Loucy (cell line): ENCODE results near the gene ALMS1.
"Not testable (repeated sequence)": the region's sequence is repeated elsewhere in the genome, so short reads cannot be mapped to it uniquely, and the experiment has no call there.

Source experiments
- H2AFZ ChIP-seq: fragments of 200-600 bp; sonication (generic); 2 replicates; pipeline ENCODE4 v1.6.0; 2016; ENCODE audit warnings: antibody characterized with exemption, mild to moderate bottlenecking, low read length, moderate library complexity
- H3F3A ChIP-seq: fragments of 200-600 bp; 2 replicates; pipeline ENCODE4 v1.6.0; 2016; ENCODE audit warnings: antibody characterized with exemption, low read depth, mild to moderate bottlenecking
- H3K27me3 ChIP-seq: fragments of 200-600 bp; sonication (generic); 2 replicates; pipeline ENCODE4 v1.6.1; 2014; ENCODE audit warnings: low read length, mild to moderate bottlenecking; ENCODE audit not compliant: insufficient read depth, poor library complexity, severe bottlenecking
- H3K36me3 ChIP-seq: fragments of 200-600 bp; sonication (generic); 2 replicates; pipeline ENCODE4 v1.6.1; 2016; ENCODE audit warnings: low read length; ENCODE audit not compliant: insufficient read depth
- H3K4me1 ChIP-seq: fragments of 200-600 bp; sonication (generic); 2 replicates; pipeline ENCODE4 v1.5.1; 2014; ENCODE audit warnings: low read length, mild to moderate bottlenecking; ENCODE audit not compliant: insufficient read depth, poor library complexity, severe bottlenecking
- H3K4me2 ChIP-seq: fragments of 200-600 bp; sonication (generic); 2 replicates; pipeline ENCODE4 v1.6.0; 2014; ENCODE audit warnings: antibody characterized with exemption, low read length, low read depth, mild to moderate bottlenecking; ENCODE audit not compliant: poor library complexity, severe bottlenecking
- H3K4me3 ChIP-seq: fragments of 200-600 bp; sonication (generic); 2 replicates; pipeline ENCODE4 v1.5.1; 2014; ENCODE audit warnings: low read length, mild to moderate bottlenecking, mixed read lengths; ENCODE audit not compliant: poor library complexity, severe bottlenecking
- H3K79me2 ChIP-seq: fragments of 200-600 bp; sonication (generic); 2 replicates; pipeline ENCODE4 v1.6.1; 2014; ENCODE audit warnings: low read length; ENCODE audit not compliant: insufficient read depth
- H3K9ac ChIP-seq: fragments of 200-600 bp; sonication (generic); 2 replicates; pipeline ENCODE4 v1.6.0; 2014; ENCODE audit warnings: mild to moderate bottlenecking, low read depth, low read length, moderate library complexity; ENCODE audit not compliant: poor library complexity, severe bottlenecking
- H3K9me2 ChIP-seq: fragments of 200-600 bp; sonication (generic); replicated peaks from 2 replicates; pipeline ENCODE4 v1.6.1; 2016; ENCODE audit warnings: low read depth, low read length, mixed read lengths
- H3K9me3 ChIP-seq: fragments of 200-600 bp; sonication (generic); 2 replicates; pipeline ENCODE4 v1.6.1; 2014; ENCODE audit warnings: mild to moderate bottlenecking, antibody characterized with exemption, low read length, low read depth; ENCODE audit not compliant: insufficient read depth
- H4K20me1 ChIP-seq: fragments of 200-600 bp; sonication (generic); 2 replicates; pipeline ENCODE4 v1.6.0; 2014; ENCODE audit warnings: antibody characterized with exemption, low read length, mild to moderate bottlenecking; ENCODE audit not compliant: insufficient read depth, poor library complexity, severe bottlenecking
- EZH2phosphoT487 ChIP-seq: fragments of 200-600 bp; IDR thresholded peaks from 2 replicates; pipeline ENCODE4 v1.6.1; 2018; ENCODE audit warnings: antibody characterized with exemption, mild to moderate bottlenecking, moderate library complexity, borderline replicate concordance
- TF ChIP-seq, protein P1 (sequence below): fragments of 200-600 bp; sonication (generic); conservative IDR thresholded peaks from 2 replicates; pipeline ENCODE4 v1.5.1; 2014; ENCODE audit warnings: mild to moderate bottlenecking, antibody characterized with exemption, low read length

Gene ALMS1

DNA sequence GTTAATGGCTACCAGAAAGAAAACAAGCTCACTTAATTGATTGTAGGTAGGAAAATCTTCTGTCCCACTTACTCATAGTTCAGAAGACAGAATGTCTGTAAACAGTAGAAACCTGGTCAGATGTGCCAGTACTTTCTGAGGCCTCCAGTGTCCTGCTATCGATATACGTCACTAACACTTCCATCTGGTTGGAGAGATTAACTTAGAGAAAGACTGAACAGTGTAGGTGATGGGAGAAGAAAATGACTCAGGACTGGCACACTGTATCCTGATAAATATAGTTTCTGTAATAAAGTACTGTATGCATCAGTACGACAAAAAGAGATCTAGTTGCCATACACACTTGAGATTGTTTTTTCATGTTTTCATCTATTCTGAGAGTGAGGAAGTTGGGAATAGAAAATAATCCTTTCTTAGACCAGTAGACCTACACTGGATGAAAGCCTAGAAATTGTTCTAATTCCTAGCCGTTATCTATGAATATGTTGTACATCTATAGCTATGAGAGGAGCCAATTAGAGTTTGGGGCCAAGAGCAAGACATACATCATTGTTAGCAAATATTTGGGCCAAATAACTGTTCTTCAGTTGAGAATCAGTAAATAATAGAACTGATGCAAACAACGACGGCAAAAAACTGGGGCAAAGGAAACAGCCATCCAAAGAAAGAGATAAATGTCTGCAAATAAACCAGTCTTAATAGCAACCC lies 150.7 kb downstream of the ALMS1 start:
- Histone ChIP-seq H3K36me3 (peaks cover 49% of the 10 kb centered on the region; the same call in 1 of the 2 replicates), H3K79me2 (no peaks in the 10 kb centered on the region), H3K9me3 (peaks cover 5% of the 10 kb centered on the region; the same call in 1 of the 2 replicates), H3K27me3 (no peaks in the 10 kb centered on the region), H3K9me2 (no peaks in the 10 kb centered on the region), H4K20me1 (no peaks in the 10 kb centered on the region), H3K4me1 (no peaks in the 10 kb centered on the region), H3K9ac (no peak overlapping the region), H3F3A (no peaks in the 10 kb centered on the region), H3K4me3 (no peak overlapping the region), H3K4me2 (no peak overlapping the region), H2AFZ (no peak overlapping the region)
- no peak for TF ChIP-seq EZH2phosphoT487
- TF ChIP-seq, protein P1, sequence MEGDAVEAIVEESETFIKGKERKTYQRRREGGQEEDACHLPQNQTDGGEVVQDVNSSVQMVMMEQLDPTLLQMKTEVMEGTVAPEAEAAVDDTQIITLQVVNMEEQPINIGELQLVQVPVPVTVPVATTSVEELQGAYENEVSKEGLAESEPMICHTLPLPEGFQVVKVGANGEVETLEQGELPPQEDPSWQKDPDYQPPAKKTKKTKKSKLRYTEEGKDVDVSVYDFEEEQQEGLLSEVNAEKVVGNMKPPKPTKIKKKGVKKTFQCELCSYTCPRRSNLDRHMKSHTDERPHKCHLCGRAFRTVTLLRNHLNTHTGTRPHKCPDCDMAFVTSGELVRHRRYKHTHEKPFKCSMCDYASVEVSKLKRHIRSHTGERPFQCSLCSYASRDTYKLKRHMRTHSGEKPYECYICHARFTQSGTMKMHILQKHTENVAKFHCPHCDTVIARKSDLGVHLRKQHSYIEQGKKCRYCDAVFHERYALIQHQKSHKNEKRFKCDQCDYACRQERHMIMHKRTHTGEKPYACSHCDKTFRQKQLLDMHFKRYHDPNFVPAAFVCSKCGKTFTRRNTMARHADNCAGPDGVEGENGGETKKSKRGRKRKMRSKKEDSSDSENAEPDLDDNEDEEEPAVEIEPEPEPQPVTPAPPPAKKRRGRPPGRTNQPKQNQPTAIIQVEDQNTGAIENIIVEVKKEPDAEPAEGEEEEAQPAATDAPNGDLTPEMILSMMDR, result no peak

- H3K27me3 ChIP-seq, H3F3A ChIP-seq, H4K20me1 ChIP-seq, H3K4me1 ChIP-seq, H3K9ac ChIP-seq, H3K9me3 ChIP-seq, H2AFZ ChIP-seq, H3K4me3 ChIP-seq, H3K79me2 ChIP-seq, H3K4me2 ChIP-seq, H3K9me2 ChIP-seq: not testable (repeated sequence)
- H3K36me3 ChIP-seq, result peaks cover 13% of the 10 kb centered on the region; the same call in 1 of the 2 replicates
Measured at GRCh38 chr2:73560875-73561274, 175.2 kb downstream of the ALMS1 start.

DNA sequence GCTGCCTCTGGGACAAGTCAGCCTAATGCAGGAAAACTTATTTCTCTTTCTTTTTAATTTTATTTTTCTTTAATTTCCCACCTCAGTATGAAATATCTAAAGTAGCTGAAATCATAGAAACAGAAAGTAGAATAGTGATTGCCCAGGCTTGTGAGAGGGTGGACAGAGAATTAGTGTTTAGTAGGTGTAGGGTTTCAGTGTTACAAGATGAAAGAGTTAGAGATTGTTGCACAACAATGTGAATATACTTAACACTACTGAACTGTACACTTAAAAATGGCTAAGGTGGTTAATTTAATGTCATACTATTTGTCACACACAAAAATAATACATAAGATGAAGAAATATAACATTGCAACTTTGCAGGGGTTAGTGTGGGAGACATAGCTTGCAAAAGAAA lies 175.8 kb downstream of the ALMS1 start:
- Histone ChIP-seq H3K9me2 (no peaks in the 10 kb centered on the region), H3K36me3 (peaks cover 13% of the 10 kb centered on the region; the same call in 1 of the 2 replicates), H3K79me2 (no peaks in the 10 kb centered on the region), H3K4me3 (no peak overlapping the region), H2AFZ (no peak overlapping the region), H3K27me3 (no peaks in the 10 kb centered on the region), H3K4me1 (no peaks in the 10 kb centered on the region), H3K4me2 (no peak overlapping the region), H3K9me3 (no peaks in the 10 kb centered on the region), H3F3A (no peaks in the 10 kb centered on the region), H3K9ac (no peak overlapping the region), H4K20me1 (no peaks in the 10 kb centered on the region)
- TF ChIP-seq, protein P1, result no peak
- TF ChIP-seq EZH2phosphoT487, result no peak

- H3K27me3 ChIP-seq, result no peaks in the 10 kb centered on the region
- TF ChIP-seq EZH2phosphoT487, result no peak
- TF ChIP-seq, protein P1, result no peak
- no peaks in the 10 kb centered on the region for H3F3A ChIP-seq
- H3K4me3 ChIP-seq, result no peak overlapping the region
- no peaks in the 10 kb centered on the region for H3K9me3 ChIP-seq
- no peaks in the 10 kb centered on the region for H3K4me1 ChIP-seq
- no peaks in the 10 kb centered on the region for H4K20me1 ChIP-seq
- peaks cover 5% of the 10 kb centered on the region; the same call in 1 of the 2 replicates for H3K36me3 ChIP-seq
- no peak overlapping the region for H3K4me2 ChIP-seq
- H3K9me2 ChIP-seq, result no peaks in the 10 kb centered on the region
- no peak overlapping the region for H2AFZ ChIP-seq
- no peaks in the 10 kb centered on the region for H3K79me2 ChIP-seq
- no peak overlapping the region for H3K9ac ChIP-seq
Measured at GRCh38 chr2:73564986-73565385, 179.3 kb downstream of the ALMS1 start.
